Measurements from ENCODE around the gene ATAD2B. TPM values are rescaled to one million over a fixed set of nuclear protein-coding genes. Genes with fewer than 3 reads are reported as not detected.

The ATAD2B gene
- total RNA-seq, 1 experiment from 2014 or later, result 34.5 TPM

DNA sequence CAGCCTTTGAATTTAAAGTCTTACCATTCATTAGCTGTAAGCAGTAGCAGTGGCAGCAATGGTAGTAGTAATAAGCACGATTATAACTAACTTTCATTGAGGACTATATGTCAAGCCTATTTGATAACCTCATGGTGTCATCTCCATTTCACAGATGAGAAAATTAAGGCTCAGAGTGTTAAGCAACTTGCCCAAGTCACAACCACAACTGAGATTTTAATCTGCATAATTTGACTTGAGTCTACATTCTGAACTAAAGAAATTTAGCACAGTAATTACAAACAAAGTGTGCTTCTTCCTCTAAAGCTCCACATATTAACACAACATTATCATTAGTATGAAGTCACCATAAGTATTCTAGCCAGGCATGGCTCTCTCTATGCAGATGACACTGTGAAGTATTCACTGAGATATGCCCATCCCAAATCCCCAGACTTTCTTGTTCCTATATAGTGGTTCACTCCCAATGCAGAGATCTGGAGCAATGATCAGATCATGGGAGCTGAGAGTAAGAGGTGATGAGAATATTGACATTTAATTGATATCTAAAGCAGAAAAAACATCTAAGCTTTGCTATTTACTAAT is 120.2 kb downstream of the ATAD2B start:
- Histone ChIP-seq H3K79me2 (ENCODE audit: low read length) (peaks cover 7% of the 10 kb centered on the region; the same call in 1 of the 2 replicates), H3K4me1 (ENCODE audit: low read length) (0 out of 2 replicates have a peak, but pooled peaks cover under 1% of the 10 kb centered on the region), H3K9ac (ENCODE audit: low read length) (no peak overlapping the region), H3K27ac (ENCODE audit: low read length) (no peak overlapping the region), H3K9me3 (ENCODE audit: low read length) (no peaks in the 10 kb centered on the region), H3K9me2 (replicated peaks; ENCODE audit: insufficient read depth, low read length) (no peaks in the 10 kb centered on the region), H3K4me2 (ENCODE audit: low read depth, low read length, poor library complexity, severe bottlenecking) (no peak overlapping the region), H3K4me3 (ENCODE audit: low read length) (no peak overlapping the region), H4K20me1 (ENCODE audit: insufficient read depth, low read depth, low read length) (no peaks in the 10 kb centered on the region), H2AFZ (ENCODE audit: low read length) (no peak overlapping the region), H3K36me3 (ENCODE audit: insufficient read depth, low read length) (peaks cover 9% of the 10 kb centered on the region; the same call in 1 of the 2 replicates), H3K27me3 (ENCODE audit: low read length) (no peaks in the 10 kb centered on the region)
- DNase-seq, result no peak

DNA sequence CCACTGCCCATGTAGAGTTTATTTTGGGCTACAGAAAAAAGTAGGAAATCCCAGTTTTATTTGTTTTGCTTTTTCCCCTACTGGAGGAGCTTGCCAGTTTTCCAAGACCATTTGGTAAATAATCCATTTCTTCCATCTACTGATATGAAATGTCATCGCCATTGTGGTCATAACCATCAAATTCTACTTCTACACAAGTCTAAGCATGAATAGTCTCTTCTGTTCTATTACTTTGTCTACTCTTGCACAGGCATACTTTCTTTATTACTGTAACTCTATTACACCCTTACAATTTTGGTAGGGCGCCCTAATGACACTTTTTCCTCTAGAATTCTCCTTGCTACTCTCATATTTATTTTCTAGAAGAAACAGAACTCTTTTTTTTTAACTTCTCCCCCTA is 120.7 kb downstream of the ATAD2B start:
- Histone ChIP-seq H3K9me3 (ENCODE audit: low read length) (no peaks in the 10 kb centered on the region), H3K36me3 (ENCODE audit: insufficient read depth, low read length) (peaks cover 9% of the 10 kb centered on the region; the same call in 1 of the 2 replicates), H4K20me1 (ENCODE audit: insufficient read depth, low read depth, low read length) (no peaks in the 10 kb centered on the region), H3K27me3 (ENCODE audit: low read length) (no peaks in the 10 kb centered on the region), H2AFZ (ENCODE audit: low read length) (no peak overlapping the region), H3K4me3 (ENCODE audit: low read length) (no peak overlapping the region), H3K27ac (ENCODE audit: low read length) (no peak overlapping the region), H3K79me2 (ENCODE audit: low read length) (peaks cover 10% of the 10 kb centered on the region; the same call in 1 of the 2 replicates), H3K4me1 (ENCODE audit: low read length) (0 out of 2 replicates have a peak, but pooled peaks cover 2% of the 10 kb centered on the region), H3K4me2 (ENCODE audit: low read depth, low read length, poor library complexity, severe bottlenecking) (no peak overlapping the region), H3K9ac (ENCODE audit: low read length) (no peak overlapping the region), H3K9me2 (replicated peaks; ENCODE audit: insufficient read depth, low read length) (no peaks in the 10 kb centered on the region)
- no peak for DNase-seq

DNA sequence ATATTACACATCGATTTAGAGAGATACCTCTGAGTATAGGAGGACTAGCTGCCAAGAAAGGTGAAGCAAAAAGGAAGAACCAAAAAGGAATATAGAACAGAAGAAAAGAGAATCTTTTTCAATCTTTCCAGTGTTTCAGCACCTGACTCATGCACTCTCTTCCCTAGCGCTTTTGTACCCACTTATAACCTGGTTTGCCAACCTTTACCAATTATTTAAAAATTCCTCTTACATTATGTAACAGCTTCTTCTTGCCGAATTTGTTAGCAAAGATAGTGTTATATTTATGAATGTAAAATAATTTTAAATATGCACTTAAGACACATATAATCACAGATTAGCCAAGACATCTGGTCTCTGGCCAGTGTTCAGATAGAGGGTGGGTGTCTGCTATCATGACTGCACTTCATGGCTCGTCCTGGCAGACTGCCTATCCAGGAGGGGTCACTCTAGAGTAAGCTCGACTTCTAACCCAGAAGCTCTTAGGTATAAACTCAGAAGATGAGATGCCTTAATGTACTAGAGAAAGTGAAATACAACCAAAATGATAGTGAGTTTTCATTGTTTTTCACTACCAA is 122.9 kb downstream of the ATAD2B start:
- Histone ChIP-seq H3K27me3 (ENCODE audit: low read length) (no peaks in the 10 kb centered on the region), H3K4me3 (ENCODE audit: low read length) (no peak overlapping the region), H3K9me3 (ENCODE audit: low read length) (no peaks in the 10 kb centered on the region), H2AFZ (ENCODE audit: low read length) (no peak overlapping the region), H3K27ac (ENCODE audit: low read length) (no peak overlapping the region), H4K20me1 (ENCODE audit: insufficient read depth, low read depth, low read length) (no peaks in the 10 kb centered on the region), H3K36me3 (ENCODE audit: insufficient read depth, low read length) (no peaks in the 10 kb centered on the region), H3K4me2 (ENCODE audit: low read depth, low read length, poor library complexity, severe bottlenecking) (no peak overlapping the region), H3K4me1 (ENCODE audit: low read length) (0 out of 2 replicates have a peak, but pooled peaks cover 2% of the 10 kb centered on the region), H3K79me2 (ENCODE audit: low read length) (peaks cover 14% of the 10 kb centered on the region; the same call in 1 of the 2 replicates), H3K9me2 (replicated peaks; ENCODE audit: insufficient read depth, low read length) (no peaks in the 10 kb centered on the region), H3K9ac (ENCODE audit: low read length) (no peak overlapping the region)
- DNase-seq, result peak; percentile 74

DNA sequence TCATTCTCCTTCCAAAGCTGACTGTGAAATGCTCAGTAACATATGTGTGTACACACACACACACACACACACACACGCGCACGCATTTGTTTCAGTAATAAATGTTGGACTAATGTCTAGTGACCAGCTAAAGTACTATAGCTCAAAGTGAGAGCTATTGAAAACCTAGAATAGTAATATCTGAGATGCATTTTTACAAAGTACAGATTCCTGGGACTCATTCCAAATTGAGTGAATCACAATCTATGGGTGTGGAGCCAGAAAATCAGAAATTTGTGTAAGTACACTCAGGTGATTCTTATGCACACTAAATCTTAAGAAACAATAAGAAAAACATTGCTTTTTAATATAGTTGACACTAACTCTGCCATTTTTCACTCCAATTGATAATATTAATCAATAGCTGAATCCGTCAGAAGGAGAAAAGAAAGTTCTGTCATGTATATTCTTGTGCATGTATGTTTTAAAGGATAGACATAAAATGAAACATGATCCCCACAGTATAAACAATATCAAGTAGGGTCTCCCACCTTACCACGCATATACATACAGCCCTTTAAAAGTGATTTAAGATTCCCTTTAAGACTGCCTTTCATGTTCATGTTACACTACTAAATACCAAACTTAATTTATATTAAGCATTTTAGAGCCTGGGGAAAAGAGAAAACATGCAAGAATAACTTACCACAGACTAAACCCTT is 123.5 kb downstream of the ATAD2B start:
- no peak overlapping the region for H3K4me2 ChIP-seq (ENCODE audit: low read depth, low read length, poor library complexity, severe bottlenecking)
- no peaks in the 10 kb centered on the region for H3K27me3 ChIP-seq (ENCODE audit: low read length)
- no peak for DNase-seq
- H3K36me3 ChIP-seq (ENCODE audit: insufficient read depth, low read length), result no peaks in the 10 kb centered on the region
- H3K9me2 ChIP-seq (replicated peaks; ENCODE audit: insufficient read depth, low read length), result no peaks in the 10 kb centered on the region
- no peak overlapping the region for H3K9ac ChIP-seq (ENCODE audit: low read length)
- 0 out of 2 replicates have a peak, but pooled peaks cover 2% of the 10 kb centered on the region for H3K4me1 ChIP-seq (ENCODE audit: low read length)
- no peak overlapping the region for H2AFZ ChIP-seq (ENCODE audit: low read length)
- no peak overlapping the region for H3K4me3 ChIP-seq (ENCODE audit: low read length)
- H4K20me1 ChIP-seq (ENCODE audit: insufficient read depth, low read depth, low read length), result no peaks in the 10 kb centered on the region
- H3K9me3 ChIP-seq (ENCODE audit: low read length), result no peaks in the 10 kb centered on the region
- H3K27ac ChIP-seq (ENCODE audit: low read length), result no peak overlapping the region
- H3K79me2 ChIP-seq (ENCODE audit: low read length), result peaks cover 14% of the 10 kb centered on the region; the same call in 1 of the 2 replicates

DNA sequence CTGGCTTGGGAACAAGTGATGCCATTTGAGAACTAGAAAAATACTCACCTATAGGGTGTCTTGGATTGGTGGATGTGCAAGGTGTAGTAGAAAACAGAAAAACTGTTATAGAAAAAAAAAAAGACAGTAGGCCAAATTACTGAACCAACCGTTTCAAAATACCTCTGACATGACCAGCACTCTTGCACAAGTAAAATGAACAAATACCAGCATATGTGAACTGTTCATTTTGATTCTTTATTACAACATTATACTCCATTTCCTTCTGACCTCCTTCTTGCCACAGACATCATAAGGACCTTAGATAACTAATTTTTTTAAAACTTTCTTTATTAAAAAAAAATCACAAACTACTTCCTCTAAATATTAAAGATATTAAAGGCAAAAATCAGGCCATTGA is 125.5 kb downstream of the ATAD2B start:
- H2AFZ ChIP-seq (ENCODE audit: low read length), result no peak overlapping the region
- H3K27me3 ChIP-seq (ENCODE audit: low read length), result no peaks in the 10 kb centered on the region
- H3K9me2 ChIP-seq (replicated peaks; ENCODE audit: insufficient read depth, low read length), result no peaks in the 10 kb centered on the region
- no peaks in the 10 kb centered on the region; the same call in 1 of the 2 replicates for H3K36me3 ChIP-seq (ENCODE audit: insufficient read depth, low read length)
- H3K4me2 ChIP-seq (ENCODE audit: low read depth, low read length, poor library complexity, severe bottlenecking), result no peak overlapping the region
- no peak overlapping the region for H3K27ac ChIP-seq (ENCODE audit: low read length)
- no peak overlapping the region for H3K9ac ChIP-seq (ENCODE audit: low read length)
- peaks cover 14% of the 10 kb centered on the region; the same call in 1 of the 2 replicates for H3K79me2 ChIP-seq (ENCODE audit: low read length)
- H4K20me1 ChIP-seq (ENCODE audit: insufficient read depth, low read depth, low read length), result no peaks in the 10 kb centered on the region
- no peaks in the 10 kb centered on the region for H3K9me3 ChIP-seq (ENCODE audit: low read length)
- no peak for DNase-seq
- no peak overlapping the region for H3K4me3 ChIP-seq (ENCODE audit: low read length)
- 0 out of 2 replicates have a peak, but pooled peaks cover 2% of the 10 kb centered on the region for H3K4me1 ChIP-seq (ENCODE audit: low read length)

DNA sequence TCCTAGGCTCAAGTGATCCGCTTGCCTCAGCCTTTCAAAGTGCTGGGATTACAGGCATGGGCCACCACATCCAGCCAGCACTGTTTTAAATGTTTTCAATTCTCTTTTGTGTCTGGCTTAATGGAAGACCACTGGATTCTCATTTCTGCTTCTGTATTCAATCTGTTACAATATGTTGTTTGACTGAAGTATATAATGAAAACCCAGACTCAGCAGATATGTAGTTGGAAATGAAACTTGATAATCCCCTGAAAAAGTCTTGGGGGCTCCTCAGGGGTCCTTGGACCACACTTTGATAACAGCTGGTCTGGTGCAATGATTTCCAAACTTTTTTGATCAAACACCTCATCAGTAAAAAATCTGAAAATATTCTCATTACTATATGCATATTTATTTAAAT is 132.7 kb downstream of the ATAD2B start:
- DNase-seq, result no peak
- Histone ChIP-seq H2AFZ (ENCODE audit: low read length) (no peak overlapping the region), H3K27ac (ENCODE audit: low read length) (no peak overlapping the region), H3K36me3 (ENCODE audit: insufficient read depth, low read length) (no peaks in the 10 kb centered on the region; the same call in 1 of the 2 replicates), H3K4me2 (ENCODE audit: low read depth, low read length, poor library complexity, severe bottlenecking) (no peak overlapping the region), H3K9me2 (replicated peaks; ENCODE audit: insufficient read depth, low read length) (no peaks in the 10 kb centered on the region), H3K4me3 (ENCODE audit: low read length) (no peak overlapping the region), H3K9ac (ENCODE audit: low read length) (no peak overlapping the region), H3K9me3 (ENCODE audit: low read length) (no peaks in the 10 kb centered on the region), H4K20me1 (ENCODE audit: insufficient read depth, low read depth, low read length) (no peaks in the 10 kb centered on the region), H3K4me1 (ENCODE audit: low read length) (peaks cover 5% of the 10 kb centered on the region; the same call in 1 of the 2 replicates), H3K79me2 (ENCODE audit: low read length) (no peaks in the 10 kb centered on the region), H3K27me3 (ENCODE audit: low read length) (no peaks in the 10 kb centered on the region)

DNA sequence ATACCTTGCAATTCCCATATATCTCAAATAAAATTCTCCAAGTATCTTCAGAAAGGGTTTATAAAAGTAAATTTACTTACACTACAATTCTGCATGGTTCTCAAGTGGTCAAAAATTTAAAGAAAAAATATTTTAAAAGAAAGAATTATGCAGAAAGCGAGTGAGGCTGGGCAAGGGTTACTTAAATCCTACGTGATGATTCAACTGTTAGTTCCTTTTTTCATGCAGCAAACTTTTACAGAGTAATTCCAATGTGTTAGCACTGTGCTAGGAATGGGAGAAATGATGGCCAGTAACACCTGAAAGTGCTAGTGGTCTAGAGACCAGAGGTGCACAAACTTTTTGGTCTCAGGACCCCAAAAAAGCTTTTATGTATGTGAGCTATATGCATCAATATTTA is 133.4 kb downstream of the ATAD2B start:
- DNase-seq, result no peak
- H3K79me2 ChIP-seq (ENCODE audit: low read length), result no peaks in the 10 kb centered on the region
- no peaks in the 10 kb centered on the region for H4K20me1 ChIP-seq (ENCODE audit: insufficient read depth, low read depth, low read length)
- H3K4me3 ChIP-seq (ENCODE audit: low read length), result no peak overlapping the region
- H3K4me2 ChIP-seq (ENCODE audit: low read depth, low read length, poor library complexity, severe bottlenecking), result no peak overlapping the region
- peaks cover 5% of the 10 kb centered on the region; the same call in 1 of the 2 replicates for H3K4me1 ChIP-seq (ENCODE audit: low read length)
- H3K9ac ChIP-seq (ENCODE audit: low read length), result no peak overlapping the region
- no peaks in the 10 kb centered on the region; the same call in 1 of the 2 replicates for H3K36me3 ChIP-seq (ENCODE audit: insufficient read depth, low read length)
- H3K27ac ChIP-seq (ENCODE audit: low read length), result no peak overlapping the region
- no peaks in the 10 kb centered on the region for H3K9me3 ChIP-seq (ENCODE audit: low read length)
- no peak overlapping the region for H2AFZ ChIP-seq (ENCODE audit: low read length)
- H3K27me3 ChIP-seq (ENCODE audit: low read length), result no peaks in the 10 kb centered on the region
- no peaks in the 10 kb centered on the region for H3K9me2 ChIP-seq (replicated peaks; ENCODE audit: insufficient read depth, low read length)

DNA sequence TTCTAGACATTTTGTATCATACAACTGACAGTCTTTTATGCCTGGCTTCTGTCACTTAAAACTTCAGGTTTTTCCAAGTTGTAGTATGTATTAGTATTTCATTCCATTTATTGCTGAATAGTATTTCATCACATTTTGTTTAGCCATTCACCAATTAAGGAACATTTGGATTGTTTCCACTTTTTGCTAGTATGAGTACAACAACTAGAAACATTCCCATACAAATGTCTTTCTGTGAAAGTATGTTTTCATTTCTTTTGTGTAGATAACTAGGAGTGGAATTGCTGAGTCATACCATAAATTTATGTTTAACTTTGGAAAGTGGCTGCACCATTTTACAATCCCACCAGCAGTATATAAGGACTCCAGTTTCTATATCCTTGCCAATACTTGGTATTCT is 135.9 kb downstream of the ATAD2B start:
- Histone ChIP-seq H3K4me2 (ENCODE audit: low read depth, low read length, poor library complexity, severe bottlenecking) (no peak overlapping the region), H3K4me3 (ENCODE audit: low read length) (no peak overlapping the region), H3K79me2 (ENCODE audit: low read length) (no peaks in the 10 kb centered on the region), H4K20me1 (ENCODE audit: insufficient read depth, low read depth, low read length) (no peaks in the 10 kb centered on the region), H3K9ac (ENCODE audit: low read length) (no peak overlapping the region), H3K27me3 (ENCODE audit: low read length) (no peaks in the 10 kb centered on the region), H2AFZ (ENCODE audit: low read length) (no peak overlapping the region), H3K9me3 (ENCODE audit: low read length) (no peaks in the 10 kb centered on the region), H3K36me3 (ENCODE audit: insufficient read depth, low read length) (no peaks in the 10 kb centered on the region), H3K9me2 (replicated peaks; ENCODE audit: insufficient read depth, low read length) (no peaks in the 10 kb centered on the region), H3K4me1 (ENCODE audit: low read length) (peaks cover 5% of the 10 kb centered on the region; the same call in 1 of the 2 replicates), H3K27ac (ENCODE audit: low read length) (peak overlapping the region; percentile 22; the same call in 1 of the 2 replicates)
- DNase-seq, result no peak

All from Karpas-422 (cell line).